PFSK-1 (cell line): ENCODE results near the gene ATP10A.

ENCODE experiments used
- FOXP2 ChIP-seq: optimal IDR thresholded peaks from 2 replicates; pipeline ENCODE3; 2011; ENCODE audit warnings: borderline replicate concordance, control low read depth, inconsistent platforms; ENCODE audit not compliant: insufficient read depth; ENCODE audit errors: extremely low read length, extremely low read depth
- POLR2AphosphoS5 ChIP-seq: IDR thresholded peaks from 2 replicates; pipeline ENCODE4 v1.6.1; 2012; ENCODE audit warnings: low read depth, mild to moderate bottlenecking, control low read depth, low read length, moderate library complexity
- SIN3A ChIP-seq: IDR thresholded peaks from 2 replicates; pipeline ENCODE4 v1.6.1; 2012; ENCODE audit warnings: mild to moderate bottlenecking, low read length, moderate library complexity, borderline replicate concordance; ENCODE audit not compliant: insufficient read depth
- TAF1 ChIP-seq: IDR thresholded peaks from 2 replicates; pipeline ENCODE4 v1.6.1; 2012; ENCODE audit warnings: low read length, control low read depth, borderline replicate concordance; ENCODE audit not compliant: insufficient read depth
- TF ChIP-seq, protein P1 (sequence below), 2 experiments: IDR thresholded peaks; 2 replicates each; pipeline versions ENCODE4 v1.6.1 to v1.8.0; 2011 to 2012; ENCODE audit warnings: low read depth in 2 of 2, low read length in 2 of 2, control low read depth in 1 of 2, inconsistent platforms in 1 of 2, mild to moderate bottlenecking in 1 of 2, moderate library complexity in 1 of 2; ENCODE audit not compliant: insufficient read depth in 1 of 2

DNA sequence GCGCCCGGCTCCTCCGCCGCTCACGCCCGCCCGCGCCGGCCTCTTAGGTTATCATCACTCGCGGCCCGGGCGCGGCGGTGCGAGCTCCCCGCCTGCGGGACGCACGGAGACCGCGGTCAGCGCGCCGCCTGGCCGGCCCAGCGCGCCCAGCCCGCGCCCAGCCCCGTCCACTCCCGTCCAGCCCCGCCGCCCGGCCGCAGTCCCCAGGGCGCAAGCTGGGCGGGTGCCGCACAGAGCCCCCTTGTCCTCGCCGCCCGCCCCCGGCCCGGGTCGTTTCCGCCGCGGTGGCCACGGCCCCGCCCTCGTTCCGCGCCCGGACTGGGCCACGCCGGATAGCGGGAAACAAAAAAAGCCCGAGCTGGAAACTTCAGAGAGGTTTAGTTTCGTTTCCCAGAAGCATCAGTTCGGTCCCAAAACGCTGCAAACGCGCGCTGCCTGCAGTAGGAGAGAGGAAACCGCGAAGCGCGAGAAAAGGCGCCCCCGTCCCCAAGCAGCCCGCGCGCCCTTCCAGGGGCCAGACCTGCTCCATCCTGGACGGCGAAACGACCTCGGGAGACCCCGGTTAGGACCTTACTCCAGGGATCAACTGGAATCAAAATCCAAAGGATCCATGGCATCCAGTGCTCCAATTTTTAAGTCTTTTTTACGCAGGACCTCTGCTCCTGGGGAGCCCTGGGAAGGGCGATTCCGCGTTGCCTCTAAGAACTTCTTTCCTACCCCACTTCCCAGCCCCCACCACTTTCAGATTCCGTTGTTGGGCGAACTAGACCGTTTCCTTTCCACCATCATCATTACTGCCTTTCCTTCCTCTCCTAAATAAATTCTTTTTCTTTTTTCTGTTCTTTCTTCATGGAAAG lies at the start of gene ATP10A:
- TF ChIP-seq POLR2AphosphoS5 (no peak), TAF1 (no peak), SIN3A (no peak), FOXP2 (no peak)
- TF ChIP-seq, protein P1, sequence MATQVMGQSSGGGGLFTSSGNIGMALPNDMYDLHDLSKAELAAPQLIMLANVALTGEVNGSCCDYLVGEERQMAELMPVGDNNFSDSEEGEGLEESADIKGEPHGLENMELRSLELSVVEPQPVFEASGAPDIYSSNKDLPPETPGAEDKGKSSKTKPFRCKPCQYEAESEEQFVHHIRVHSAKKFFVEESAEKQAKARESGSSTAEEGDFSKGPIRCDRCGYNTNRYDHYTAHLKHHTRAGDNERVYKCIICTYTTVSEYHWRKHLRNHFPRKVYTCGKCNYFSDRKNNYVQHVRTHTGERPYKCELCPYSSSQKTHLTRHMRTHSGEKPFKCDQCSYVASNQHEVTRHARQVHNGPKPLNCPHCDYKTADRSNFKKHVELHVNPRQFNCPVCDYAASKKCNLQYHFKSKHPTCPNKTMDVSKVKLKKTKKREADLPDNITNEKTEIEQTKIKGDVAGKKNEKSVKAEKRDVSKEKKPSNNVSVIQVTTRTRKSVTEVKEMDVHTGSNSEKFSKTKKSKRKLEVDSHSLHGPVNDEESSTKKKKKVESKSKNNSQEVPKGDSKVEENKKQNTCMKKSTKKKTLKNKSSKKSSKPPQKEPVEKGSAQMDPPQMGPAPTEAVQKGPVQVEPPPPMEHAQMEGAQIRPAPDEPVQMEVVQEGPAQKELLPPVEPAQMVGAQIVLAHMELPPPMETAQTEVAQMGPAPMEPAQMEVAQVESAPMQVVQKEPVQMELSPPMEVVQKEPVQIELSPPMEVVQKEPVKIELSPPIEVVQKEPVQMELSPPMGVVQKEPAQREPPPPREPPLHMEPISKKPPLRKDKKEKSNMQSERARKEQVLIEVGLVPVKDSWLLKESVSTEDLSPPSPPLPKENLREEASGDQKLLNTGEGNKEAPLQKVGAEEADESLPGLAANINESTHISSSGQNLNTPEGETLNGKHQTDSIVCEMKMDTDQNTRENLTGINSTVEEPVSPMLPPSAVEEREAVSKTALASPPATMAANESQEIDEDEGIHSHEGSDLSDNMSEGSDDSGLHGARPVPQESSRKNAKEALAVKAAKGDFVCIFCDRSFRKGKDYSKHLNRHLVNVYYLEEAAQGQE (IDR thresholded peaks at IDR 0.05; ENCODE audit: insufficient read depth in 1 of 2, low read depth in 2 of 2, low read length in 2 of 2) = no peak
